Midbrain (tissue), 1 donor: ENCODE data around the gene ANAPC2.

Experiments used
- DNase-seq: peaks from one replicate; lab custom pipeline; 2025; lab: John Stamatoyannopoulos, UW

ANAPC2 gene

GRCh38 chr9:137192859-137193258, 4.5 kb upstream of the ANAPC2 start:
- no peak for DNase-seq

GRCh38 chr9:137192448-137192780, 4.1 kb upstream of the ANAPC2 start:
- DNase-seq, result no peak

- peak; percentile 60 for DNase-seq
Measured at GRCh38 chr9:137191691-137192447, 3.5 kb upstream of the ANAPC2 start.

DNA sequence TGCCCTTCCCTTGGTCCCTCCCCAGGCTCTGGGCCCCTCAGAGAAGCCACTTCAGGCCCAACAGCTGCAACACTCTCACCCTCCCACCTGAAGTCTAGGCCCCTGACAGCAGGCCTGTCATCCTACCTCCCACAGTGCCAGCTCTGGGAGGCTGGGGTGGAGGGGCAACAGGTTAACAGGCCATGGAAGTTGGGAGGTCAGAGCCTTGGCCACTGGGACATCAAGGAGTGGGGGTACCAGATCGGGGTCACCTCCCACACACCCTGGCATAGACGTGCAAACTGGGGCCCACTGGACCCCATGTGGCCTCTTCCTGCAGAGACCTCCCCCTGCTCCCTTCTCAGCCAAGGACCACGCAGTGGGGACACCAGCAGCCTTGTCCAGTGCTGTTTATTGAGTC, 2.9 kb upstream of the ANAPC2 start:
- no peak for DNase-seq

- no peak for DNase-seq
Measured at GRCh38 chr9:137190315-137190856, 2.0 kb upstream of the ANAPC2 start.

DNA sequence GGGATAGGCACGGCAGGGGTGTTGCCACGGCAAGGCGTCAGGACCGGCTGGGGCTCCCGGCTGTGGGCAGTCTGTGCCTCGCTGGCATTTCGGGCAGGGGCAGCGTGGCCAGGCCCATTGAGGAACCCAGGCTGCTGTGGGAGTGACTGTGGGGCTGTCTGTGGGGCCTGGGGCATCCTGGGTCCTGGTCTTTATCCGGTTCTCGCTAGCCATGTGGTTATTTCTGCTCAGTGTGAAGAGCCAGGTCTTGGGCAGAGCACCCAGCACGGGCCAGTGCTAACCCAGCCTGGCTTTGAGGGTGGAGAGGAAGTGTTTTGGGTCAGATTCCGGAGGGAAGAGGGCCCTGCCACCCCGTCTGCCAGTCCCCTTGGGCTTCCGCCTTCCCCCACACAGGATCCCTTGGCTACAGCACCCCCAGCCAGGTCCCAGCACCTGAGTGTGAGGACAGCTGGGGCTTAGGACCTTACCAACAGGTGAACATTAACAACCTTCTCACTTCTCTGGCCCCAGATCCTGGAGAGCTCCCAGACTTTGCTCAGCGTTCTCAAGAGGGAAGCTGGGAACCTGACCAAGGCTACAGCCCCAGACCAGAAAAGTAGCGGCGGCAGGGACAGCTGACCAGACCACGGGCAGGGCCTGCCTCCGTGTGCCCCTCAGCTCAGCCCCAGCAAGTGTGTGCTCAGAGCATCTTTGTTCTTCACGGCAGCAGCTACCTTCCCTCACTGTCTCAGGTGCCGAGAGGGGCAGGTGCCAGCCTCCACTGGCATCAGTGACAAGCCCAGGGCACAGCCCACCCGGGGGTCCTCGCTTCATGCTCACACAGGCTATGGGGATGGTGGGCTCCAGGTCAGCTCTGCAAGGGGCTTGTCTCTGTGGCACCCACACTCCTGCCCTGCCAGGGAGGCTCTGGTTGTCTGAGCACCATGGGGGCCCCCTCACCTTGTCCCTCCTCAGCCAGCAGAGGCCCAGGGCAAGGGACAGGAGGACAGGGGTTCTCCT, 1.2 kb upstream of the ANAPC2 start:
- no peak for DNase-seq

GRCh38 chr9:137188086-137188489, 272 bp downstream of the ANAPC2 start:
- DNase-seq, result no peak

GRCh38 chr9:137187386-137187785, 974 bp downstream of the ANAPC2 start:
- no peak for DNase-seq

- DNase-seq, result no peak
Measured at GRCh38 chr9:137186385-137186784, 2.0 kb downstream of the ANAPC2 start.

DNA sequence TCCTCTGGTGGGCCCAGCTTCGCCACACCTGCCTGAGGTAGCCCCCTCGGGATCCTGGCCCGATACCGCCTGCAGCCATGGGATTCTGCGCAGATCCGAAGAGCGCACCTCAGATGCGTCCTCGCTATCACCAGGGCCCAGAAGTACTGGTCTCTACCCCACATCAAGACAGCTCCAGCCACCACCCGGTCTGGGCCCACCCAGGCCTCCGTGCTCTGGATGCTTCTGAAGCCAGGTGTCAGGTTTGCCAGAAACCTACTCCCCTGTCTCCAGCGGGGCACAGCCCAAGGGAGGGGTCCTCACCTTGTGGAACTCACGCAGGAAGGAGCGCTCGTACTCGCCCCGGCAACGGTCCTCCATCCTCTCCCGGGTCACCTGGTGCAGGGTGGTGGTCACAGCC, 2.4 kb downstream of the ANAPC2 start:
- DNase-seq, result no peak

DNA sequence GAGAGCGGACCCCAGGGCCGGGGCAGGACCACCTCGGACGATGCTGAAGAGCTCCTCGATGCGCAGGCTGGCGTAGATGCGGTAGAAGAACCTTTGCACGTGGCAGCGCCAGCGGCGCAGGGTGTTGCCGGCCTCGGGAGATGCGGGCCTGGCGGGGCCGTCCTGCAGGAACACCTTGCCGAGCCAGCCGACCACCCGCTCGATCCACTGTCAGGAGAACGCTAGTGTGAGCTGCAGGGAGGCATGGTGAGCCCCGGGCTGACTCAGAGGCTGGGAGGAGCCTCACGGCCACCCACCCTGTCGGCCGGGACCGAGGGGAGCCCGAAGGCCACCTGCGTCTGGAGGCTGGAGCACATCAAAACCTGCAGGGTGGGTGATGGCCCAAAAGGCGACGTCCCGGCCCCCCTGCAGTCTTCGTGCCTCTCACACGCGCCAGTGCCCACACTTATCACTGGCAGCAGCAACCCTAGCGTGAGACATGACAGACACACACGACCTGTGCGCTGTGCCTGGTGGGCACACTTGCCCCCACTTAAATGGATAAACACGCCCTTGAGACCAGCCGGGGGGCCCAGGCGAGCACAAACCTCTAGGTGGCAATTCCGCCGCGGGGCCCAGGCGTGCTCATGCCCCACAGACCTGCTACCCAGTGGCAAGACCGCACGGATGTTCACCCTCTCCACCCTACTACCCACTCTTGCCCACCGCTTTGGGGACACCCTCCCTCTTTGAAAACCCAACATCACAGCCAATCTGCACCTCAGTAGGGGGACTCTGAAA, 3.3 kb downstream of the ANAPC2 start:
- no peak for DNase-seq

GRCh38 chr9:137183980-137184595, 4.3 kb downstream of the ANAPC2 start:
- no peak for DNase-seq

- DNase-seq, result no peak
Measured at GRCh38 chr9:137182836-137183235, 5.5 kb downstream of the ANAPC2 start.

- no peak for DNase-seq
Measured at GRCh38 chr9:137181680-137182079, 6.7 kb downstream of the ANAPC2 start.

DNA sequence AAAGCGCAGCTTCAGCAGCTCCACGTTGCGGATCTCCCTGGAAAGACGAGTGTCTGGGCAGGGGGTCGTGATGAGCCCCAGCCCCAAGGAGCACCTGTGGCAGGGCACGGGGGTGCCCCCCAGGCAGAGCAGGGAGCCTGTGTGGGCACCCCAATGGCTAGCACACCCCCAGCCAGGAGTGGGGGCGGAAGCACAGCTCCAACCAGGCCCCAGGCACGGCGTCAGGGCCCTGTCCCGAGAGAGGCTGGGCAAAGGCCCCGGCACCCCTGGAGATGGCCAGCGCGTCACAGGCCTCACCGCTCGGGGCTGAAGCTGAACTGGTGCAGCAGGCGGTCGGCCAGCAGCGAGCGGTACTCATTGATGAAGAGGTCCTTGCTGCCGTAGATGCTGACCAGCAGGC, 7.9 kb downstream of the ANAPC2 start:
- no peak for DNase-seq

- DNase-seq, result no peak
Measured at GRCh38 chr9:137179761-137180160, 8.6 kb downstream of the ANAPC2 start.

GRCh38 chr9:137178939-137179630, 9.3 kb downstream of the ANAPC2 start:
- DNase-seq, result no peak

GRCh38 chr9:137178201-137178938, 10.0 kb downstream of the ANAPC2 start:
- no peak for DNase-seq

DNA sequence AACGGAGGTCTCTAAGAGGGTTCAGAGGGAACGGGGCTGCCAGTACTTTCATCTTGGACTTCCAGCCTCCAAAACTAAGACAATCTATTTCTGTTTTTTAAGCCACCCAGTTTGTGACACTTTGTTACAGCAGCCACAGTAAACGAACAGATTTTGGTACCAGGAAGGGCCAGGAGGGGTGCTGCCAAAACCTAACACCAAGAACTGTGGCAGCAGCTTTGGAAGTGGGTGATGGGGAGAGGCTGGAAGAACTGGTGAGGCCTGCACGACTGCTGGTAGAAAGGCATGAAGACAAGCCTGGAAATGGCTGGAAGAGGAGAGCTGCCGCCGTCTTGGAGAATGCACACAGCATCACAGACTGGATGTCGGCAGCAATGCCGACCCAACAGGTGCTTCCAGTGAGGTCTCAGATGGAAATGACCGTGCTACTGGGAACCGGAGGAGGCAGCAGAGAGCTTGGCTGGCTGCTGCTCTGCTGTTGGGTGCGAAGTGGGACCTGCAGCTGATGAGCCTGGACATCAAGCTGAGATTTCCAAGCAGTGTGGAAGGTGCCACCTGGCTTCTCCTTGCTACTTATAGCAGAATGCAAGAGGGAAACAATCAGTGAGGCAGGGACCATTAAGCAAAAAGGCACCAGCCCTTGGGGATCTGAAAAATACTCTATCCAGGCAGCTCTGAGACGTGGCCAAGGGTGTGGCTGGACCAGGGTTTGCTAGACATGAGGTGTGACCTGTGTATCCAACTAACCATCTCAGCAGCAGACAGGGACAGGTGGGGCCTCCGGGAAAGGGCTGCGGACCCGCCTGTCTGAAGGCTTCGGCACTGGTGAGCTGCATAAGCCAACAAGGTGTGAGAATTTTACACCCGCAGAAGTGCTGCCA, 11.8 kb downstream of the ANAPC2 start:
- DNase-seq, result no peak
